HG02678 (cell line): ENCODE data around the gene OVCH1.
A peak's percentile ranks its signal among the peaks of the same experiment; 100 is the strongest.
"Not testable (repeated sequence)": the region's sequence is repeated elsewhere in the genome, so short reads cannot be mapped to it uniquely, and the experiment has no call there.

Experiments
- ATAC-seq: cut with Tn5 transposase; IDR thresholded peaks from one replicate; pipeline ENCODE4 v1.9.1; 2021; ENCODE audit warnings: mild to moderate bottlenecking, moderate library complexity; ENCODE audit not compliant: unreplicated experiment

The OVCH1 gene

GRCh38 chr12:29416748-29417147 is 80.7 kb downstream of the OVCH1 start:
- no peak for ATAC-seq

GRCh38 chr12:29415111-29415510 is 82.4 kb downstream of the OVCH1 start:
- ATAC-seq = no peak

GRCh38 chr12:29414368-29414767 is 83.1 kb downstream of the OVCH1 start:
- no peak for ATAC-seq

GRCh38 chr12:29405561-29405960 is 91.9 kb downstream of the OVCH1 start:
- ATAC-seq = no peak

GRCh38 chr12:29403991-29404390 is 93.5 kb downstream of the OVCH1 start:
- no peak for ATAC-seq

- no peak for ATAC-seq
Measured at GRCh38 chr12:29402437-29402836, 95.0 kb downstream of the OVCH1 start.

GRCh38 chr12:29398495-29398894 is 99.0 kb downstream of the OVCH1 start:
- ATAC-seq = no peak

GRCh38 chr12:29396774-29397173 is 100.7 kb downstream of the OVCH1 start:
- no peak for ATAC-seq

GRCh38 chr12:29395356-29395755 is 102.1 kb downstream of the OVCH1 start:
- no peak for ATAC-seq

- not testable (repeated sequence) for ATAC-seq
Measured at GRCh38 chr12:29390419-29390818, 107.1 kb downstream of the OVCH1 start.

- no peak for ATAC-seq
Measured at GRCh38 chr12:29389295-29389919, 108.1 kb downstream of the OVCH1 start.

- not testable (repeated sequence) for ATAC-seq
Measured at GRCh38 chr12:29386084-29386680, 111.3 kb downstream of the OVCH1 start.

GRCh38 chr12:29385194-29385593 is 112.3 kb downstream of the OVCH1 start:
- ATAC-seq = not testable (repeated sequence)

GRCh38 chr12:29382251-29382650 is 115.2 kb downstream of the OVCH1 start:
- no peak for ATAC-seq

GRCh38 chr12:29380536-29381523 is 116.7 kb downstream of the OVCH1 start, which contains the start of gene ERGIC2:
Gene ERGIC2 (minus strand): TSS chr12:29381172. CDS start chr12:29371633, 9,539 bp downstream.
- peak; percentile 95 for ATAC-seq
